Middle frontal gyrus (tissue), 1 donor: ENCODE data around the gene PRSS21.

ENCODE experiments used
- DNase-seq: peaks from one replicate; pipeline ENCODE4 v3.0.0-alpha.2; 2015; ENCODE audit warnings: low spot score; ENCODE audit errors: extremely low spot score

The PRSS21 gene

DNA sequence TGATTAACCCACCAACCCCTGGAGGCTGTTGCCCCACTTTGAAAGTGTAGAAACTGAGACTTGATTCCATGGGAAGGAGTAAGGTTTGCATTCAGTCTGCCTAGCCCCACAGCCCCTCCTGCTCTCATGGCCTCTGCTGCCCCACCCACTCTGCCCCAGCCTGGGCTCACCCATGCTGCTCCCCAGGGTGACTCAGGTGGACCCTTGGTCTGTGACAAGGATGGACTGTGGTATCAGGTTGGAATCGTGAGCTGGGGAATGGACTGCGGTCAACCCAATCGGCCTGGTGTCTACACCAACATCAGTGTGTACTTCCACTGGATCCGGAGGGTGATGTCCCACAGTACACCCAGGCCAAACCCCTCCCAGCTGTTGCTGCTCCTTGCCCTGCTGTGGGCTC lies 12.3 kb upstream of the PRSS21 start:
- DNase-seq: no peak

DNA sequence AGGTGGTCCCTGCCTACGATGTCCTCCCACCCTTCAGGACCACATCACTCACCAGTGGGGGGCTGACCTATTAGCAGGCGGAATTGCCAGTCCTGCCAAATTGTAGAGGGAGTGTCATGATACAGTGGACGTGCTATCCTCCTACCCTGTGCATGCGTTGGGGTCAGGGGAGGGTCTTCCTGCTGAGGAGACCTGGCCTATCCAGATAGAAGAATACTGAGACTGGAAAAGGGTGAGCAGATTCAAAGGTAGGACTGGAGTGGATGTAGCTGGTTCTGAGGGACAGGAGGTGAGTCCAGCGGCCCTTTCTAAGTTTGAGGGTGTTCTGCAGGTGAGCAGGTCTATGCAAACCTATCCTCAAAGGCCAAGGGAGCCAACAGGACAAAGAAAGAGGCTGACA lies 10.8 kb upstream of the PRSS21 start:
- no peak for DNase-seq

DNA sequence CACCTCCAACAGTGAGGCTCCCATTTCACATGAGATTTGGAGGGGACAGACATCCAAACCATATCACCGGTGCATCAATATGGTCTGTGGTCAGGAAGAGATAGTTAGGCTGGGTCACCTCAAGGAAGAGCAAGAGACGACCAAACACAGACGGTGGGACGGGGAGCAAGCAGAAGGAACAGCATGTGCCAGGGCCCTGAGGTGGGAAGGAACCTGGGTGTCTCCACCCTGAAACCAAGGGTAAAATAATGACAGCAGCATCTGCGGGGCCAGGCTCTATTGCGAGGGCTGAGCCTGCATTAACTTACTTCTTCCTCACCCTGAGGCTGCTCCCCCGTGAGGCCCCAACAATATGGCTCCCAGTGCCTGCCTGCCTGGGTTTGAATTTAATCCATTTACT lies 8.9 kb upstream of the PRSS21 start:
- no peak for DNase-seq

DNA sequence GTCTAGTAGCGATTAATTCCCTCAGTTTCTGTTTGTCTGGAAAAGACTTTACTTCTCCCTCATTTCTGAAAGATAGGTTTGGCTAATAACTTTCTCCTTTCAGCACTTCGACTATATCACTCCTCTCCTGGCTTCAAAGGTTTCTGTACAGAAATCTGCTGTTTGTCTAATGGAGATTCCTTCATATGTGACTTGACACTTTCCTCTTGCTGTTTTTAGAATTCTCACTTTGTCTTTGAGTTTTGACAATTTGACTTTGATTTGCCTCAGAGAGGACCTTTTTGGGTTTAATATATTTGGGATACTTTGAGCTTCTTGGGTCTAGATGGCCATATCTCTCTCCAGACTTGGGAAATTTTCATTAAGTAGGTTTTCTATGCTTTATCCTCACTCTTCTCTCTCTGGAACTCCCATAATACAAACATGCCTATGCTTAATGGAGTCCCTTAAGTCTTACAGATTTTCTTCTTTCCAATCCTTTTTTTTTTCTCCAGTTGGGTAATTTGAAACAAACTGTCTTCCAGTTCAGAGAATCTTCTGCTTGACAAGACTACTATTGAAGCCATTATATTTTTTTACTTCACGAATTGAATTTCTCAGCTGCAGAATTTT lies 7.8 kb upstream of the PRSS21 start:
- no peak for DNase-seq

DNA sequence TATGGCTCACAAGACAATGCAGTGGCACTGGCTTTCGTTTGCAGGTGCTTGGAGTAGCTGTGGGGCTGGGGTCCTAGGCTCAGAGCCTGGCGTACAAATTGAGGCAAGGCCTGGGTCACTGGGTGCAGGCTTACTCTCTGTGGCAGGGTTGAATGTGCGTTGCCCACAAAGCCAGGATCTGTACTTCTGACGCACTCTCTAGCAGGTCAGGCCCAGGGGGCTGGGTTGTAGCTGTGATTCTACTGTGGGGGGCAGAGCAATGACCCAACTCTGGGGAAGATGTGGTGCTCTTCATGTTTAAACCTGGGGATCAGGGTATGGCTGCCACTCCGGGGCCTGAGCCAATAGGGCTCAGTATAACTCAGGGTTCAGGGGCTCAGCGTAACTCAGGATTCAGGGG lies 6.4 kb upstream of the PRSS21 start:
- no peak for DNase-seq

DNA sequence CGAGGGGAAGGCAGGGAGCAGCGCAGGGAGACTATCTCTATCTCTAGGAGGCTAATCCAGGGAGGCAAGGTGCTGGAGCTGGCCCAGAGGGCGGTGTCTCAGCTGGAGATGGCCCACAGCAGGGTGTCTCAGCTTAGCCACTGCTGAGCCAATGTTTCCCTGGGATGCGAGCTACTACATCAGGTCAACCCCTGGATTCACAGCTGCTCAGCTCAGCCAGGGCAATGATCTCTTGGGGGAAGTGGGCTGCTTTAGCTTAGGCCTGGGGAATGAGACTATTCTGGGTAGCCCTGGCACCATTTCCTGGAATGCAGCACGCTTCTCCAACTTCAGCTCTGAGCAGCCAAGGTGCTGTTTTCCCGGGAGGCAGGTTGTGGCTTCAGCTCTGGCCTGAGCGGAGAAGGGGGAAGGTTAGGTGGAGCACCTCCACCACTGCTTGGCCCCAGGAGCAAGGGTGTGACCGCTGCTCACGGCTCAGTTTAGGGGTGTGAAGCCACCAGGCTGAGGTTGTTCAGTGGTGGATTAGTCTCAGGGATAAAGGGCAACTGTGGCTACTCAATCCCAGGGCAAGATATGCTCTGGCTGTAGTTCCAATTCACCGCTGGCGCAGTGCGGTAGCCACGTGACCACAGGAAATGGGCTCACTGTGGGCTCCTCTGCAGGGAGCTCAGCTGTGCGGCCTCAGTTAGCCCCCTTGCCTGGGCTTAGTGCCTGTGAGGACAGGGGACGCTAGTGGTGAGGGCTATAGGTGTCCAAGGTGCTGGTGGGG lies 5.2 kb upstream of the PRSS21 start:
- DNase-seq: no peak

DNA sequence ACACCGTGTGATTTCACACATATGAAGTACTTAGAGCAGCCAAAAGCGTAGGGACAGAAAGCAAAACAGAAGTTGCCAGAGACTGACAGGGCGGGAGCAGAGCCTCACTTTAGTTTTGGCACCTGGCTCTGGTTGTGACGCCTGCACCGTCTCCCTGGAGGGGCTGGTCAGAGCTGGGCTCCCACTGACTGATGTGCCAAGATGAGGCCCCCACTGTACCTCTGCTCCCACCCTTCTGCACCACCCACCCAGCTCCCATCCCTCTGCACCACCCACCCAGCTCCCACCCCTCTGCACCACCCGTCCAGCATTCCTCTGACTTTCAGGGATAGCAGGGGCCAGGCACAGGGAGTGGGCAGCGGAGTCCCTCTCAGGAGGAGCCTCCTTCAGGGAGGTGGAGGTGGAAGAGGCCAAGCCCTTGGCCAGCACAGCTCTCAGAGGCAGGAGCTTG lies 3.2 kb upstream of the PRSS21 start:
- DNase-seq: no peak

DNA sequence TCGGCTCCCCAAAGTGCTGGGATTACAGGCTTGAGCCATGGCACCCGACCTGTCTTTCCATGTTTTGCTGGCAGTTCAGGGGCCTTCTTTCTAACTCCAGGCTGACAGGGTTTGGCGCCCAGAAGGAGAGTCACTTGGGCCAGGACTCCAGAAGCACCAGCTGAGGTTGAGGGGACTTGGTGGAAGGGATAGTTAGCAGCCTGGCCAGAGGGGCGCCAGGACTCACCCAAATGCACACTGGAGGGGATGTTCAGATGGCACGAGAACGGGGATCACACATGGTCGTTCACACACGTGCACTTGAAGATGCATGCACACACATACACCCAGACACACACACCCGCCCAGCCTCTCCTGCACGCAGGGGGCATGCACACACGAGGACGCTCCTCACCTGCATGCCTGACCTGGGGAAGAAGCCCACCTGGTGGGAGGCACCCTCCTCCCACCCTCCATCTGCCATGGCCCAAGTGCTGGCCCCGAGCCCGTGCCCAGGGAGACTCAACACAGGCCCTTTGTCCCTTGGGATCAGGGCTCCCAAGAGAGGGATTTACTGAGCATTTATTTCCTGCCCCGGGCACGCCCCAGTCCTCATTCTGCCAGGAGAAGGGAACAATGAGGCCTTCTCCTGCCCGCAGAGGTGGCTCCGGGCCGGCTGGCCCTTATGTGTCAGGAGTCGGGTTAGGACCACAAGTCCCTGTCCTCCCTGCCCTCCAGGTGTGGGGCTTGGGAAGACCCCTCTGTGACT lies 2.3 kb upstream of the PRSS21 start:
- DNase-seq: no peak

DNA sequence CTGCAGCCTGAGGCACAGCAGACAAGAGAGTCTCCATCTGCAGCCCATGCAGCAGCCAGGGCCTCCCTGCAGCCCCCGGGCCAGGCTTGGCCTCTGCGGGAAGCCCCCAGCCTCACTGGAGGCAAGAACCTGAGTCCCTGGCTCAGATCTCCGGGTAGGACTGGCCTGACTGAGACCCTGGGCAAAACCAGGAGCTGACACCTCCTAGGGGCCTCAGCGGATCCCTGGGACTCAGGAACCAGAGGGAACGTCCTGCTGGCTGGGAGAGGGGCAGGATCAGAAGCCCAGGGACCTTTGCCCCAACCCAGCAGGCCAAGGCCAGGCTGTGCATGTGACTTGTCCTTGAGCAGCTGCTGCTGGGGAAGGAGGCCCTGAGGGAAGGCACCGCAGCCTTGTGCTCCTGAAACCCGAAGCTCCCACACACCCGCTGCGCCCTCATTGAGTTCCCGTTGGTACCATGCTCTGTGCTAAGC lies 1.7 kb upstream of the PRSS21 start:
- no peak for DNase-seq

DNA sequence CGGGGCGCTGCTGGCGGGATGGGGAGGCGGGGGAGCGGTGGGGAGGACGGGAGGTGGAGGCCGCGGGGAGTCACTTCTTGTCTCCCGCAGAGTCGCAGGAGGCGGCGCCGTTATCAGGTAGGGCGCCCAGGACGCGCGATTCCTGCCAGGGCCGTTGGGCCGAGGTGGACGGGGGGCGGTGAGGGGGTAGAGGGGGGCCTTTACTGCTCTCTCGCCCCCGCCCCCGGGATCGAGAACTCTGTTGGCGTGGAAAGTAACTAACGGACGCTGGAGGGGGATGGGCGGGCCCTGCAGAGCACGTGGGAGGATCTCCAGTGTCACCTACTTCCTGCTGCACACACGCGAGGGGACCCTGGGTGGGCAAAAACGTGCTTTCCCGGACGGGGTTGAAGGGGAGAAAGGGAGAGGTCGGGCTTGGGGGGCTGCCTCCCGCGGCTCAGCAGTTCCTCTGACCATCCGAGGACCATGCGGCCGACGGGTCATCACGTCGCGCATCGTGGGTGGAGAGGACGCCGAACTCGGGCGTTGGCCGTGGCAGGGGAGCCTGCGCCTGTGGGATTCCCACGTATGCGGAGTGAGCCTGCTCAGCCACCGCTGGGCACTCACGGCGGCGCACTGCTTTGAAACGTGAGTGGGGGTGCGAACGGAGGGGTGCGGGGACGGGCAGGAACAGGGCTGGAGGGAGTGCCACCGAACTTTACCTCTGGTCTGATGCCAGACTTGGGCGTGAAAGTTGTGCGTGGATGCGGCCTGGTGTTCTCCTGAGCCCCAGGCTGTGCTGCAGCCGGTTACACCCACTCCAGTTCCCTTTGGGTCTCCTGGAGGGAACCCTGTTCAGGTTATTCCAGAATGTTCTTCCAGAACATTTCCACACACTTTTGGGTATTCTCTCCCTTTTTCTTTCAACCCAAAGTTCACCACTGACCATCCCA lies 569 bp downstream of the PRSS21 start:
- DNase-seq: no peak

DNA sequence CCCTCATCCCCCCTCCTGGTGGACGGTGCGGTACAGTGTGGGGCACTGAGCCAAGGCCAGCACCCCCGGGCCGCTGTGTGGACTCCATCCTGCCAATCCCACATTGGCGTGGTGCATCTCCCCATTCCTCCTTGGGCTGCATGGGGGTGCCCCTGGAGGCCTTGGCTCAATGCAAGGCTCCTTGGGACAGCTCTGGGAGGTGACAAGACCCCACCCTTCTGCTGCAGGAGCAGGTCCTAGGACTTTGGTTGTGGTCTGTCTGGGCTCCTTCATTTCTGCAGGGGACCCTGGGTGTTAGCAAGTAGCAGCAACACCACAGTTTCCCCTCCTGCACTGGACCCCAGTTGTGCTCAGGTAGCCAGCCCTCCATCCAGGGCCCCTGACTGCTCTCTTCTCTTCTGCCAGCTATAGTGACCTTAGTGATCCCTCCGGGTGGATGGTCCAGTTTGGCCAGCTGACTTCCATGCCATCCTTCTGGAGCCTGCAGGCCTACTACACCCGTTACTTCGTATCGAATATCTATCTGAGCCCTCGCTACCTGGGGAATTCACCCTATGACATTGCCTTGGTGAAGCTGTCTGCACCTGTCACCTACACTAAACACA lies 1.3 kb downstream of the PRSS21 start:
- no peak for DNase-seq

DNA sequence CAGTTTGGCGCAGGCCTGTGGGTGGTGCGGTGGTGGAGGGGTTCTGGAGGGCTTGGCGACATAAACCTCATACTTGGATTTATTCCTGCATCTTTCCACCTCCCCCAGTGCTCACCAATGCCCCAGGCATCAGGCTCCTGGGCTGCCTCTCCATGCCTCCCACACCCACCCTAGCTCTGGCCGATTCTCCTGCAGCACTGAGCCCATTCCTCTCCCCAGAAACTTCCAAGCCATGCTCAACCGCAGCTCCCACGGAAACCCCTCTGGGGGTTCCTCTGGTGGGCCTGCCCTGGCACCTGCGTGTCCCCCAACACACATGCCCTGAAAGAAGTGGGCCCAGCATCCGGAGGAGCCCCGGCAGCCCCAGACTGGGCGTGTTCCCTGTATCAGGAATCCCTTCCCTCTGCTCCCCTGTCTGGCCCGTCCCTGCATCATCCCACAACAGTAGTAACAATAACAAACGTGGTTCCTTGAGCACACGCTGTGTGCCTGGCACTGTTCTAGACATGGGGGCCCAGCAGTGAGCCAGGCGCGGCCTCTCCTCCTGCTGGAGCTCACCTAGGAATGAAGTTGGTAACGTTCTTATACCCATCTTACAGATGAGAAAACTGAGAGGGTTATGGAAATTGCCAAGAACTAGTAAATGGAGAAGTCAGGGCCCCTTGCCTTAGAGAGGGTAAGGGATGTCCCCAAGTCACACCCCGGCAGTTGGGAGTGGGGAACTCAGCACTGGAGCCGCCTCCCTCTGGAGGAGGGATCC lies 2.3 kb downstream of the PRSS21 start:
- DNase-seq: no peak

DNA sequence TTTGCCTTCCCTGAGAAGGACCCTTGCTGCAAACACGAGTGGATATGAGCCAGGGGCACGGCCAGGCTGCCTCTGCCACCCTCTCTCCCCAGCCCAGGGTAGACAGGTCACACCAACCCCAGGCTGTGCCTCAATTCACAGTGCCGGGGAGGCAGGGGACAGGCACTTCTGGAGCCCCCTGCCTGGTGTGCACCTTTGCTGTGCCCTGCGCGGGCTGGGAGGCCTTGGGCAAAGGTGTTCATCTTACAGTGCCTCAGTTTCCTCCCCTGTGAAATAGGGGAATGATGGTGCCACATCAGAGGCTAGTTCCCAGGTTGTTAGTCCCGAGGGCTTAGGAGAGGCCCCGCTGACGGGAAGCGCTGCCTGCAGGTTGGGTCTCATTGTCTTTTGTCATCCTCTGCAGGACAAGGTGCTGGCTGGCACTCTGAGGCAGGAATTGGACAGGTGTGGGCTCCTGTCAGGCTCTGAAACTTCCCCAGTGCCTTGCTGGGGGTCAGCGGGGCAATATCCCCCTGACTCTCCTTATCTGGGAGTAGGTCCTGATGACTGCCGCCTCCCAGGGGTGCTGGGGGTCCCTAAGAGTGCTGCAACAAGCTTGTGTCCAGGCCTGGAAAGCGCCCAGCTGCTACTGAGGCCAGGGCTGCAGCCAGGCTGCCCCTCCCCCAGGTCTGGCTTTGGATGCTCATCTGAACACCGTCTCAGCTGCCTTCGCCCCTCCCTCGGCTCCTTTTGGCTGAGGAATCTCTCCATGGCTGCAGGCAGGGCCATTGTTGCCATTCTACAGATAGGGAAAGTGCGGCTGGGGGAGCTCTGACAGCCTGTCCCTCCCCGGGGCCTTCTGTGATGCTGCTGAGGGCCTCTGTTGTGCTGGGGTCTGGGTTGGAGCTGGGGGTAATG lies 3.1 kb downstream of the PRSS21 start:
- no peak for DNase-seq

DNA sequence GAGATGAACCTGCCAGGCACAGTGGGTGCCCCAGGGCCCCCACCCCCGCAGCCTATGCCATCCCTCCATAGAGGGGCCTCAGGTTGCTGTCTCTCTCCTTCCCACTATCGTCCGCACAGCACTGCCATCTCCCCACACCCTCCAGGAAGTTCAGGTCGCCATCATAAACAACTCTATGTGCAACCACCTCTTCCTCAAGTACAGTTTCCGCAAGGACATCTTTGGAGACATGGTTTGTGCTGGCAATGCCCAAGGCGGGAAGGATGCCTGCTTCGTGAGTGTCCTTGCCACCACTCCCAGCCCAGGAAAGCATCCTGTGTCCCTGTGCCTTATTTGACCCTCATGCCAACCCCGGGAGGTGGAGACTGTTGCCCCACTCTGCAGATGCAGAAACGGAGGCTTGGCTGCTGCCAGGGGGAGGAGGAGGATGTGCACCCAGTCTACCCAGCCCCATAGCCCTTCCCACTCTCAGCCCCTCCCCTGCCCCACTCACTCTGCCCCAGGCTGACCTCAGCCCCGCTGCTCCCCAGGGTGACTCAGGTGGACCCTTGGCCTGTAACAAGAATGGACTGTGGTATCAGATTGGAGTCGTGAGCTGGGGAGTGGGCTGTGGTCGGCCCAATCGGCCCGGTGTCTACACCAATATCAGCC lies 3.9 kb downstream of the PRSS21 start:
- no peak for DNase-seq

DNA sequence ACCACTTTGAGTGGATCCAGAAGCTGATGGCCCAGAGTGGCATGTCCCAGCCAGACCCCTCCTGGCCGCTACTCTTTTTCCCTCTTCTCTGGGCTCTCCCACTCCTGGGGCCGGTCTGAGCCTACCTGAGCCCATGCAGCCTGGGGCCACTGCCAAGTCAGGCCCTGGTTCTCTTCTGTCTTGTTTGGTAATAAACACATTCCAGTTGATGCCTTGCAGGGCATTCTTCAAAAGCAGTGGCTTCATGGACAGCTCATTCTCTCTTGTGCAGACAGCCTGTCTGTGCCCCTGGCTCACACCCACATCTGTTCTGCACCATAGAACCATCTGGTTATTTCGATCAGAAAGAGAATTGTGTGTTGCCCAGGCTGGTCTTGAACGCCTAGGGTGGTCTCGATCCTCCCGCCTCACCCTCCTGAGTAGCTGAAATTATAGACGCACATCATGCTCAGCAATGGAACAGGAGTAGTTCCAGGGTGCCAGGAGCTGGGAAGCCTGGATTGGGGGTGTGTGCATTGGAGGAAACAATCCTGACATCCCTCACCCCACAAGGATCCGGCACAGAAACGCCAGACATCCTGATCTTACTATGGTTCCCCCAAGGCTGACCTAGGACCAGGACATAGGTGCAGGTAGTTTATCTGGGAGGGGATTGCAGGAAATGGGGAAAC lies 4.6 kb downstream of the PRSS21 start:
- DNase-seq: no peak

DNA sequence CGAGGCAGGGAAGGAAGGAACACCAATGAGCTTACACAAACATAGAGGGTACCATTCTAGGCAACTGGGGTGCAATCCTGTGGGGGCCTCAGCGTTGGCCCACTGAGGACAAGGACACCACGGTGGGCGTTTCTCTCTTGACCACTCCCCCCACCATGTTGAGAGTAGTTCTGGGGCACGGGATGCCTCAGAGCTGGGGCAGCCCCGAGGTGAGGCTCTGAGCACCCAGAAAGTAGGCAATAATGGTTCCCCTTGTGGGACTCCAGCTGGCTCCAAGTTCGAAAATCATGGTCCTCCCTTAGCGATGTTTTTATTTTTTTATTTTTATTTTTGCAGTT lies 5.1 kb downstream of the PRSS21 start:
- DNase-seq: no peak

DNA sequence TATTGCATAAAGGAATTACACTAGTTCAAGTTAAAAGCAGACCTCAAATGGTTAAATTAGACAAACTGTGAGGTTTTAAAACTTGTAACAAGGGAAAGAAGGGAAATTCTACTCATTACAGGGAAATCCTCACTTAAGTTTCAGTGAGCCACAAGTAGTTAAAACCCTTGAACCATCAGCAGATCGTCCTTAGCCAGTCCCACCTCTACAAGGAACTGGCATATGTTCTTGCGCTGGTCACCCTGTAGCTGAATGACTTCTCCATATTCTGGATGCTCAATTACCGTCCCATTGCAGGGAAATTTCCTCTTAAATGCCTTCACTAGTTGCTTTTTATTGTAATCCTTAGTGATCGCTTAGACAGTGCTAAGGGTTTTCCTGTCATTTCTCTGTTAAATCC lies 5.5 kb downstream of the PRSS21 start:
- no peak for DNase-seq

DNA sequence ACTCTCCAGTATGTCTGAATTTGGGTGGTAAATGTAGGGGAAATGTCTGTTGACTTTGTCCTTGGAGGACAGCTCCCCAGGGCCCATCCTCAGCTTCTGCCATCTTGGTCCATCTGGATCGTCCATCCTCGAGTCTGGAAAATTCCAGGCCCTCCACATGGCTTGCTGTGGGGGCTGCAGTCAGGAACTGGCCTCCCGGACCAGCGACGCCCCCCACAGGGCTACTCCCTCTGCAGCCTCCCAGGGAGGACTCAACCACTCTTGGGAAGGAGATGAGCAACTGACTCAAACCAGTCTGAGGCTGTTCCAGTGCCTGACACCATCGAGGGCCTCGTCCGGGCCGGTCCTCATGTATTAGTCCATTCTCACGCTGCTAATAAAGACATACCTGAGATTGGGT lies 7.6 kb downstream of the PRSS21 start:
- no peak for DNase-seq
